Measurements from ENCODE around the gene TCIRG1. TPM values are rescaled to one million over a fixed set of nuclear protein-coding genes. Genes with fewer than 3 reads are reported as not detected.

TCIRG1 gene
- total RNA-seq, 1 experiment from 2014 or later = 51.1 TPM

DNA sequence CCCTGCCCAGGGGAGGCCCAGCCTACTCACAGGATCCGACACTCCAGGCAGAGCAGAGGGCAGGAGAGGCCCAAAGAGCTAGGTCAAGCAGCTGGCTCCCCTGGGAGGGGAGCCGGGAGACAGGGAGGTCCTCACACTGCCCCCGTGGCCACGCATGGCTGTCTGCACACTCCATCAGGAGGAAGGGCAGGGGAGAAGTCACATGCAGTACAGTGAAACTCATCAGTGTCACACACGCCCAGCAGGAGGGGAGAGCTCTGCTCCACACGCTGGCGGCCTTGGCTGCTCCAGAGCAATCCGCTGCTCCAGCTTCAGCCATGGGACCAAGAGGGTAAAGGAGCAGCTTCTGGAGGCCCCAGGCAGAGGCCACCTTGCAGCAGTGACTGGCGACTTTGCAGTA is 14.3 kb downstream of the TCIRG1 start:
- no peaks in the 10 kb centered on the region for H3K27me3 Mint-ChIP-seq (ENCODE audit: low read depth)
- DNase-seq (ENCODE audit: low spot score) (no peak), ATAC-seq (no peak; the same call in 1 of the 2 replicates)
- ChIA-PET CTCF (interaction anchor here (1.2 kb wide), 1 partner anchor 153 kb away, joined by 3 read pairs; no protein-coding TSS in a partner anchor), POLR2A (no interaction called here)
- H3K4me3 Mint-ChIP-seq = no peak overlapping the region
- H3K4me1 Mint-ChIP-seq = peaks cover 6% of the 10 kb centered on the region
- no peak overlapping the region for H3K27ac Mint-ChIP-seq
- peaks cover 18% of the 10 kb centered on the region for H3K36me3 Mint-ChIP-seq
- no peaks in the 10 kb centered on the region for H3K9me3 Mint-ChIP-seq
- TF ChIP-seq NFATC4 (CRISPR knock-in tag; IDR thresholded peaks at IDR 0.05) = 0 out of 2 replicates have a peak, but pooled peaks have one; percentile 11
- 0 out of 2 replicates have a peak, but pooled peaks have one; percentile 43 for TF ChIP-seq EMX1 (CRISPR knock-in tag; IDR thresholded peaks at IDR 0.05)
- TF ChIP-seq, protein P1, sequence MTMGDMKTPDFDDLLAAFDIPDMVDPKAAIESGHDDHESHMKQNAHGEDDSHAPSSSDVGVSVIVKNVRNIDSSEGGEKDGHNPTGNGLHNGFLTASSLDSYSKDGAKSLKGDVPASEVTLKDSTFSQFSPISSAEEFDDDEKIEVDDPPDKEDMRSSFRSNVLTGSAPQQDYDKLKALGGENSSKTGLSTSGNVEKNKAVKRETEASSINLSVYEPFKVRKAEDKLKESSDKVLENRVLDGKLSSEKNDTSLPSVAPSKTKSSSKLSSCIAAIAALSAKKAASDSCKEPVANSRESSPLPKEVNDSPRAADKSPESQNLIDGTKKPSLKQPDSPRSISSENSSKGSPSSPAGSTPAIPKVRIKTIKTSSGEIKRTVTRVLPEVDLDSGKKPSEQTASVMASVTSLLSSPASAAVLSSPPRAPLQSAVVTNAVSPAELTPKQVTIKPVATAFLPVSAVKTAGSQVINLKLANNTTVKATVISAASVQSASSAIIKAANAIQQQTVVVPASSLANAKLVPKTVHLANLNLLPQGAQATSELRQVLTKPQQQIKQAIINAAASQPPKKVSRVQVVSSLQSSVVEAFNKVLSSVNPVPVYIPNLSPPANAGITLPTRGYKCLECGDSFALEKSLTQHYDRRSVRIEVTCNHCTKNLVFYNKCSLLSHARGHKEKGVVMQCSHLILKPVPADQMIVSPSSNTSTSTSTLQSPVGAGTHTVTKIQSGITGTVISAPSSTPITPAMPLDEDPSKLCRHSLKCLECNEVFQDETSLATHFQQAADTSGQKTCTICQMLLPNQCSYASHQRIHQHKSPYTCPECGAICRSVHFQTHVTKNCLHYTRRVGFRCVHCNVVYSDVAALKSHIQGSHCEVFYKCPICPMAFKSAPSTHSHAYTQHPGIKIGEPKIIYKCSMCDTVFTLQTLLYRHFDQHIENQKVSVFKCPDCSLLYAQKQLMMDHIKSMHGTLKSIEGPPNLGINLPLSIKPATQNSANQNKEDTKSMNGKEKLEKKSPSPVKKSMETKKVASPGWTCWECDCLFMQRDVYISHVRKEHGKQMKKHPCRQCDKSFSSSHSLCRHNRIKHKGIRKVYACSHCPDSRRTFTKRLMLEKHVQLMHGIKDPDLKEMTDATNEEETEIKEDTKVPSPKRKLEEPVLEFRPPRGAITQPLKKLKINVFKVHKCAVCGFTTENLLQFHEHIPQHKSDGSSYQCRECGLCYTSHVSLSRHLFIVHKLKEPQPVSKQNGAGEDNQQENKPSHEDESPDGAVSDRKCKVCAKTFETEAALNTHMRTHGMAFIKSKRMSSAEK (CRISPR knock-in tag; IDR thresholded peaks at IDR 0.05; ENCODE audit: borderline replicate concordance) = no peak
- TF ChIP-seq, protein P2, sequence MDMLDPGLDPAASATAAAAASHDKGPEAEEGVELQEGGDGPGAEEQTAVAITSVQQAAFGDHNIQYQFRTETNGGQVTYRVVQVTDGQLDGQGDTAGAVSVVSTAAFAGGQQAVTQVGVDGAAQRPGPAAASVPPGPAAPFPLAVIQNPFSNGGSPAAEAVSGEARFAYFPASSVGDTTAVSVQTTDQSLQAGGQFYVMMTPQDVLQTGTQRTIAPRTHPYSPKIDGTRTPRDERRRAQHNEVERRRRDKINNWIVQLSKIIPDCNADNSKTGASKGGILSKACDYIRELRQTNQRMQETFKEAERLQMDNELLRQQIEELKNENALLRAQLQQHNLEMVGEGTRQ (CRISPR knock-in tag; IDR thresholded peaks at IDR 0.05) = no peak
- TF ChIP-seq NR2C2 (CRISPR knock-in tag; IDR thresholded peaks at IDR 0.05) = no peak
- TF ChIP-seq ZNF263 (CRISPR knock-in tag; IDR thresholded peaks at IDR 0.05; ENCODE audit: low read depth) = no peak
- TF ChIP-seq, protein P3, sequence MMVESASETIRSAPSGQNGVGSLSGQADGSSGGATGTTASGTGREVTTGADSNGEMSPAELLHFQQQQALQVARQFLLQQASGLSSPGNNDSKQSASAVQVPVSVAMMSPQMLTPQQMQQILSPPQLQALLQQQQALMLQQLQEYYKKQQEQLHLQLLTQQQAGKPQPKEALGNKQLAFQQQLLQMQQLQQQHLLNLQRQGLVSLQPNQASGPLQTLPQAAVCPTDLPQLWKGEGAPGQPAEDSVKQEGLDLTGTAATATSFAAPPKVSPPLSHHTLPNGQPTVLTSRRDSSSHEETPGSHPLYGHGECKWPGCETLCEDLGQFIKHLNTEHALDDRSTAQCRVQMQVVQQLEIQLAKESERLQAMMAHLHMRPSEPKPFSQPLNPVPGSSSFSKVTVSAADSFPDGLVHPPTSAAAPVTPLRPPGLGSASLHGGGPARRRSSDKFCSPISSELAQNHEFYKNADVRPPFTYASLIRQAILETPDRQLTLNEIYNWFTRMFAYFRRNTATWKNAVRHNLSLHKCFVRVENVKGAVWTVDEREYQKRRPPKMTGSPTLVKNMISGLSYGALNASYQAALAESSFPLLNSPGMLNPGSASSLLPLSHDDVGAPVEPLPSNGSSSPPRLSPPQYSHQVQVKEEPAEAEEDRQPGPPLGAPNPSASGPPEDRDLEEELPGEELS (CRISPR knock-in tag; IDR thresholded peaks at IDR 0.05) = no peak
- TF ChIP-seq ZNF138 (CRISPR knock-in tag; conservative IDR thresholded peaks at IDR 0.05) = no peak
- TF ChIP-seq PRRX2 (CRISPR knock-in tag; IDR thresholded peaks at IDR 0.05) = no peak

DNA sequence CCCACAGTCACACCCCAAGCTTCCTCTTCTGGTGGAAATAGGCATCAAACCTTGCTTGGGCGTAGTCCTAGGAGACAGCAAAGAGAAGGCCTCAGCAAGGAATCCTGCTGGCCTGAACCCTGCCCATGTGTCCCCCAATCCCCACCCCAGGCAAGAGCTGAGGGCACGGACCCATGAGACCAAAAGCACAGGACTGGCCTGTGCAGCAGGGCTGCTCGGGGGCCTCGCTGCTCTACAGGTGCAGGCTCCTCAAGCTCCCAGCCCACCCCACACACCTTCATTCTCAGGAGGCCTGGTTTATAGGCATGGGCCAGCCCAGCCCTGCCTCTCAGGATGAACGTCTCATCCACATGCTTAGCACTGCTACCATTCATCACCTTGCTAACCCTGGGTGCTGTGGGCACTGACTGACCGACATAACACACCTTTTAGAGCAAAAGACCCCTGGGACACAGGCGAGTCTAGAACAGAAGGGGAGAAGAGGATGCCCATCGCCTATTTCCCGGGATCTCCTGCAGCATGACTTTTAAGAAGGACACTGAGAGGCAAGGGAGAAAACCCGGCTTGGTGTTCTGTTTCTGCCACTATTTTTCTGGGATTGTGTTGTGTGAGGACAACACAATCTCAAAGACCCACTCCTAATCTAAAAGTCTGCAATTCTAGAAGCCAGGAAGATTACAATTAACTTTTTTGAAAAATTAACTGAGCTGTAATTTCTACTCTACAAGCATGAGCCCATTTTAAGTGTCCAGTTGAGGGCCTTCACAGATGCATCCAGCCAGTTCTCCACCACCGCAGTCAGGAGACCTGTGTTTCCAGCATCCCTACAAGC is 15.4 kb downstream of the TCIRG1 start:
- ChIA-PET POLR2A (no interaction called here), CTCF (interaction anchor here (0.8 kb wide), 1 partner anchor 13 kb away, joined by 3 read pairs; no protein-coding TSS in a partner anchor)
- no peaks in the 10 kb centered on the region for H3K27me3 Mint-ChIP-seq (ENCODE audit: low read depth)
- ATAC-seq (no peak), DNase-seq (ENCODE audit: low spot score) (no peak)
- no peak overlapping the region for H3K4me3 Mint-ChIP-seq
- H3K4me1 Mint-ChIP-seq = peaks cover 6% of the 10 kb centered on the region
- TF ChIP-seq, protein P4, sequence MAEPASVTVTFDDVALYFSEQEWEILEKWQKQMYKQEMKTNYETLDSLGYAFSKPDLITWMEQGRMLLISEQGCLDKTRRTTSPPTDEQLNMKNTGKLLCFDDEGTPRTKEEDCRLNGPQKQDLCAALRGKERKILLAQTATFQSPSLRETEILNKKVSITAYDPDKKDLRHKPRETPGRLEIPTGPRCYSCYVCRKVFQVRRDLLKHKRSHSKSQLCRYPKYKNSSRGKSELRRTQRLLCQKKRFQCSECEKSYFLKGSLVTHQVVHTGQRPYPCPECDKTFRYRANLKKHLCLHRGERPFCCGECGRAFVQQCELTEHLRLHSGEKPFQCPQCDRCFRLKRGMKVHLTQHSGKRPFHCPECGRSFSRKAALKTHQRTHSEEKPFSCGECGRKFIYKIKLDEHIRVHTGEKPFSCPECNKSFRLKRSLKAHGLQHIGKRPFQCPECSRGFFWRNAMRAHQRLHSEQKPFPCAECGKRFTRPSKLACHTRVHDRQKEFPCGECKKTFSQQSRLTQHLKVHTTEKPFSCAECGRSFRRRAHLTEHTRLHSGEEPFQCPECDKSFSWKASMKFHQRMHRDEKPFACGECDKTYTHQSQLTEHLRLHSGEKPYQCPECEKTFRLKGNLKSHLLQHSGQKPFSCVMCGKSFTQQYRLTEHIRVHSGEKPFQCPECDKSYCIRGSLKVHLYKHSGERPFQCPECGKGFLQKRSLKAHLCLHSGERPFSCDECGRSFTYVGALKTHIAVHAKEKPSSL (CRISPR knock-in tag; conservative IDR thresholded peaks at IDR 0.05) = no peak
- TF ChIP-seq JUN (CRISPR knock-in tag; IDR thresholded peaks at IDR 0.05) = no peak
- no peak for TF ChIP-seq ZNF232 (CRISPR knock-in tag; IDR thresholded peaks at IDR 0.05)
- TF ChIP-seq CREB1 (CRISPR knock-in tag; IDR thresholded peaks at IDR 0.05) = no peak
- TF ChIP-seq, protein P5, sequence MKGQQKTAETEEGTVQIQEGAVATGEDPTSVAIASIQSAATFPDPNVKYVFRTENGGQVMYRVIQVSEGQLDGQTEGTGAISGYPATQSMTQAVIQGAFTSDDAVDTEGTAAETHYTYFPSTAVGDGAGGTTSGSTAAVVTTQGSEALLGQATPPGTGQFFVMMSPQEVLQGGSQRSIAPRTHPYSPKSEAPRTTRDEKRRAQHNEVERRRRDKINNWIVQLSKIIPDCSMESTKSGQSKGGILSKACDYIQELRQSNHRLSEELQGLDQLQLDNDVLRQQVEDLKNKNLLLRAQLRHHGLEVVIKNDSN (CRISPR knock-in tag; IDR thresholded peaks at IDR 0.05) = no peak
- no peak for TF ChIP-seq ZNF138 (CRISPR knock-in tag; conservative IDR thresholded peaks at IDR 0.05)
- TF ChIP-seq HMGA2 (CRISPR knock-in tag; IDR thresholded peaks at IDR 0.05) = no peak
- no peak for TF ChIP-seq NFATC4 (CRISPR knock-in tag; IDR thresholded peaks at IDR 0.05)
- no peak for TF ChIP-seq GTF2I (CRISPR knock-in tag; conservative IDR thresholded peaks at IDR 0.05)
- TF ChIP-seq, protein P6, sequence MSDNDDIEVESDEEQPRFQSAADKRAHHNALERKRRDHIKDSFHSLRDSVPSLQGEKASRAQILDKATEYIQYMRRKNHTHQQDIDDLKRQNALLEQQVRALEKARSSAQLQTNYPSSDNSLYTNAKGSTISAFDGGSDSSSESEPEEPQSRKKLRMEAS (CRISPR knock-in tag; IDR thresholded peaks at IDR 0.05) = no peak
- TF ChIP-seq, protein P7, sequence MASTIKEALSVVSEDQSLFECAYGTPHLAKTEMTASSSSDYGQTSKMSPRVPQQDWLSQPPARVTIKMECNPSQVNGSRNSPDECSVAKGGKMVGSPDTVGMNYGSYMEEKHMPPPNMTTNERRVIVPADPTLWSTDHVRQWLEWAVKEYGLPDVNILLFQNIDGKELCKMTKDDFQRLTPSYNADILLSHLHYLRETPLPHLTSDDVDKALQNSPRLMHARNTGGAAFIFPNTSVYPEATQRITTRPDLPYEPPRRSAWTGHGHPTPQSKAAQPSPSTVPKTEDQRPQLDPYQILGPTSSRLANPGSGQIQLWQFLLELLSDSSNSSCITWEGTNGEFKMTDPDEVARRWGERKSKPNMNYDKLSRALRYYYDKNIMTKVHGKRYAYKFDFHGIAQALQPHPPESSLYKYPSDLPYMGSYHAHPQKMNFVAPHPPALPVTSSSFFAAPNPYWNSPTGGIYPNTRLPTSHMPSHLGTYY (CRISPR knock-in tag; IDR thresholded peaks at IDR 0.05) = no peak
- no peak for TF ChIP-seq MXD4 (CRISPR knock-in tag; IDR thresholded peaks at IDR 0.05; ENCODE audit: borderline replicate concordance)
- peaks cover 25% of the 10 kb centered on the region for H3K36me3 Mint-ChIP-seq
- H3K9me3 Mint-ChIP-seq = no peaks in the 10 kb centered on the region
- H3K27ac Mint-ChIP-seq = peak overlapping the region; percentile 66; the same call in 1 of the 2 replicates

All from WTC11 (cell line).